ENCODE measurements around the gene STARD13. TPM values are rescaled to one million over a fixed set of nuclear protein-coding genes. Genes with fewer than 3 reads are reported as not detected.

STARD13 gene
- total RNA-seq, 1 experiment from 2014 or later: 2.1 TPM

DNA sequence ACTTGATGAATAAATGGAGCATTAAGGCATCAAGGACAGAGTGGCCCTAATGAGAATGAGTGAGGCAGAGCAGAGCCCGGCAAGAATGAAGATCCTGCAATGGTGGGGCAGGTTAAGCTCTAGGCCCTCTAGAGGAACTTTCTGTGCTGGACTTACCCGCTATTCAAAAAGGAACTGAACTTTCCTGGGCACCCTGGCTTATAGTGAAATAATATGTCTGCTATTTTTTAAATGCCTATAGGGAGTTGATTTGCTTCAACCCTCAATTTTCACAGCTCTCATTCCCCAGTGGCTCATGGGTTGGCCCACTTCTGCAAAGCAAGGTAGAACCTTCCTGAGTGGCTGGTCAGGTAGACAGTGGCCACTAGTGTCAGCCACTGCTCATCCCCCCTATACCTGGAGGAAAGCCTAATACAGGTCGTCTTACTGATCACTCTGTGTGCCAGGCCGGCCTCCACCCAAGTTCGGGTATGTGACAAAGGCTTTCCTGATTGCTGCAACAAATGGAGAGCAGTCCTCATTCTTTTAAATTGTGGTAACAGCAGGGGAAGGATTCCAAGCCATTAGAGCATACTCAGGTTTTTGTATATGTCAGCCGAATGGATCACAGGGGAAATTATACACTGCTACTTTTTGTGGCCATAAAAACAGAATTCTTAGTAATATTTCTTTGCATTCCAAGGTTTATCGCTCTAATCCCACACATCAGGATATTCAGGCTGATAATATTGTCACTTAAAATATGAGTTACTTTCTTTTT lies 166.4 kb downstream of the STARD13 start:
- Histone ChIP-seq H2BK120ac (ENCODE audit: low read depth, low read length, poor library complexity, severe bottlenecking) (no peak overlapping the region), H3K9ac (ENCODE audit: extremely low read depth, insufficient read length, low read length) (no peak overlapping the region), H3K9me3 (ENCODE audit: control insufficient read depth, low read depth, low read length) (no peaks in the 10 kb centered on the region), H3K27me3 (ENCODE audit: insufficient read depth, low read length) (no peaks in the 10 kb centered on the region), H4K91ac (ENCODE audit: insufficient read length, low read depth, low read length) (no peak overlapping the region), H2BK20ac (ENCODE audit: low read depth, low read length, poor library complexity, severe bottlenecking) (no peak overlapping the region), H3K79me1 (ENCODE audit: insufficient read depth, low read depth, low read length, poor library complexity, severe bottlenecking) (no peaks in the 10 kb centered on the region), H3K18ac (ENCODE audit: insufficient read length, low read depth, low read length) (no peak overlapping the region), H2BK5ac (ENCODE audit: insufficient read length, low read length) (no peak overlapping the region), H3K4ac (ENCODE audit: low read depth, low read length) (no peak overlapping the region), H4K5ac (ENCODE audit: insufficient read length, low read depth, low read length) (no peak overlapping the region), H3K79me2 (ENCODE audit: insufficient read depth, low read length) (no peaks in the 10 kb centered on the region), H2AK5ac (ENCODE audit: insufficient read length, low read length) (no peak overlapping the region), H3K14ac (ENCODE audit: insufficient read depth, low read length) (no peak overlapping the region), H4K20me1 (ENCODE audit: control insufficient read depth, insufficient read depth, insufficient read length) (no peaks in the 10 kb centered on the region), H3K4me1 (ENCODE audit: insufficient read depth, low read length) (peaks cover 10% of the 10 kb centered on the region; the same call in 1 of the 2 replicates), H3K23ac (ENCODE audit: insufficient read length, low read depth, low read length) (no peak overlapping the region), H3K4me2 (ENCODE audit: insufficient read depth, insufficient read length, low read length) (no peak overlapping the region), H3K27ac (ENCODE audit: insufficient read length, low read depth, low read length) (no peak overlapping the region), H4K8ac (replicated peaks; ENCODE audit: insufficient read length, low read depth, low read length) (no peak overlapping the region), H2AFZ (ENCODE audit: low read length) (no peak overlapping the region), H3K23me2 (ENCODE audit: insufficient read length, low read depth, low read length, poor library complexity, severe bottlenecking) (no peaks in the 10 kb centered on the region), H3K56ac (ENCODE audit: insufficient read length, low read depth, low read length) (no peak overlapping the region), H2BK15ac (ENCODE audit: low read depth, low read length) (no peak overlapping the region), H2BK12ac (ENCODE audit: insufficient read length, low read depth, low read length) (no peak overlapping the region), H3T11ph (ENCODE audit: low read length) (no peak overlapping the region)
- Mint-ChIP-seq H3K27ac (peak overlapping the region in 1 of 3 experiments; percentile 13; a peak in 1 of 7 replicates), H3K4me3 (no peak overlapping the region), H3K27me3 (ENCODE audit: low read depth) (no peaks in the 10 kb centered on the region), H3K36me3 (ENCODE audit: insufficient read depth in 1 of 3, low read depth in 3 of 3) (peaks cover 0 to 2% (median 0%) of the 10 kb centered on the region in 3 experiments; a peak in 1 of 7 replicates), H3K4me1 (peaks cover 12 to 15% of the 10 kb centered on the region in 2 experiments), H3K9me3 (no peaks in the 10 kb centered on the region)
- DNase-seq: no peak
- TF ChIP-seq, protein P1, sequence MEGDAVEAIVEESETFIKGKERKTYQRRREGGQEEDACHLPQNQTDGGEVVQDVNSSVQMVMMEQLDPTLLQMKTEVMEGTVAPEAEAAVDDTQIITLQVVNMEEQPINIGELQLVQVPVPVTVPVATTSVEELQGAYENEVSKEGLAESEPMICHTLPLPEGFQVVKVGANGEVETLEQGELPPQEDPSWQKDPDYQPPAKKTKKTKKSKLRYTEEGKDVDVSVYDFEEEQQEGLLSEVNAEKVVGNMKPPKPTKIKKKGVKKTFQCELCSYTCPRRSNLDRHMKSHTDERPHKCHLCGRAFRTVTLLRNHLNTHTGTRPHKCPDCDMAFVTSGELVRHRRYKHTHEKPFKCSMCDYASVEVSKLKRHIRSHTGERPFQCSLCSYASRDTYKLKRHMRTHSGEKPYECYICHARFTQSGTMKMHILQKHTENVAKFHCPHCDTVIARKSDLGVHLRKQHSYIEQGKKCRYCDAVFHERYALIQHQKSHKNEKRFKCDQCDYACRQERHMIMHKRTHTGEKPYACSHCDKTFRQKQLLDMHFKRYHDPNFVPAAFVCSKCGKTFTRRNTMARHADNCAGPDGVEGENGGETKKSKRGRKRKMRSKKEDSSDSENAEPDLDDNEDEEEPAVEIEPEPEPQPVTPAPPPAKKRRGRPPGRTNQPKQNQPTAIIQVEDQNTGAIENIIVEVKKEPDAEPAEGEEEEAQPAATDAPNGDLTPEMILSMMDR (conservative IDR thresholded peaks at IDR 0.05): no peak; the same call in 2 of the 3 replicates
- WGBS (ENCODE audit: extremely low coverage, insufficient read length, low lambda C conversion rate): no CpG with 5 or more reads among the region's 7 CpGs

Data from H9 (cell line).